HUES48 (cell line): ENCODE data around the gene EP400.

ENCODE experiments used
- H3K27ac ChIP-seq: one replicate; pipeline ENCODE4 v1.7.0; 2013; ENCODE audit warnings: low read depth, low read length, inconsistent platforms
- H3K27me3 ChIP-seq: 2 replicates; pipeline ENCODE4 v1.6.1; 2013; ENCODE audit warnings: mild to moderate bottlenecking, low read length; ENCODE audit not compliant: control insufficient read depth, insufficient read depth
- H3K36me3 ChIP-seq: 2 replicates; pipeline ENCODE4 v1.6.1; 2013; ENCODE audit warnings: low read length; ENCODE audit not compliant: control insufficient read depth, insufficient read depth
- H3K4me1 ChIP-seq: 2 replicates; pipeline ENCODE4 v1.6.1; 2013; ENCODE audit warnings: mild to moderate bottlenecking, low read length; ENCODE audit not compliant: control insufficient read depth, insufficient read depth
- H3K4me3 ChIP-seq: 2 replicates; pipeline ENCODE4 v1.5.1; 2013; ENCODE audit warnings: mild to moderate bottlenecking, low read depth, low read length
- H3K9ac ChIP-seq: 2 replicates; pipeline ENCODE4 v1.6.1; 2013; ENCODE audit warnings: mild to moderate bottlenecking, low read depth, low read length, moderate library complexity
- H3K9me3 ChIP-seq: 2 replicates; pipeline ENCODE4 v1.6.1; 2013; ENCODE audit warnings: low read length; ENCODE audit not compliant: control insufficient read depth, insufficient read depth

Gene EP400

GRCh38 chr12:131920902-131921840 is 28.6 kb upstream of the EP400 start:
- no peak overlapping the region for H3K9ac ChIP-seq
- H3K4me3 ChIP-seq: no peak overlapping the region
- no peaks in the 10 kb centered on the region for H3K27me3 ChIP-seq
- H3K4me1 ChIP-seq: no peaks in the 10 kb centered on the region
- no peak overlapping the region for H3K27ac ChIP-seq
- H3K9me3 ChIP-seq: no peaks in the 10 kb centered on the region
- H3K36me3 ChIP-seq: peaks cover 48% of the 10 kb centered on the region

GRCh38 chr12:131921866-131922769 is 27.6 kb upstream of the EP400 start:
- H3K27me3 ChIP-seq: no peaks in the 10 kb centered on the region
- no peaks in the 10 kb centered on the region for H3K4me1 ChIP-seq
- H3K4me3 ChIP-seq: no peak overlapping the region
- no peaks in the 10 kb centered on the region for H3K9me3 ChIP-seq
- H3K27ac ChIP-seq: no peak overlapping the region
- no peak overlapping the region for H3K9ac ChIP-seq
- peaks cover 43% of the 10 kb centered on the region for H3K36me3 ChIP-seq

GRCh38 chr12:131922772-131923171 is 27.0 kb upstream of the EP400 start:
- H3K9me3 ChIP-seq: no peaks in the 10 kb centered on the region
- no peaks in the 10 kb centered on the region for H3K4me1 ChIP-seq
- H3K9ac ChIP-seq: no peak overlapping the region
- peaks cover 38% of the 10 kb centered on the region for H3K36me3 ChIP-seq
- H3K27ac ChIP-seq: no peak overlapping the region
- no peaks in the 10 kb centered on the region for H3K27me3 ChIP-seq
- no peak overlapping the region for H3K4me3 ChIP-seq

- H3K27ac ChIP-seq: no peak overlapping the region
- H3K4me1 ChIP-seq: no peaks in the 10 kb centered on the region
- peaks cover 38% of the 10 kb centered on the region for H3K36me3 ChIP-seq
- no peaks in the 10 kb centered on the region for H3K27me3 ChIP-seq
- H3K9me3 ChIP-seq: no peaks in the 10 kb centered on the region
- H3K9ac ChIP-seq: no peak overlapping the region
- no peak overlapping the region for H3K4me3 ChIP-seq
These were observed 26.5 kb upstream of the EP400 start for GRCh38 chr12:131923260-131923659.

- Histone ChIP-seq H3K9ac (no peak overlapping the region), H3K36me3 (peaks cover 23% of the 10 kb centered on the region), H3K4me3 (no peak overlapping the region), H3K9me3 (no peaks in the 10 kb centered on the region), H3K4me1 (no peaks in the 10 kb centered on the region), H3K27ac (no peak overlapping the region), H3K27me3 (no peaks in the 10 kb centered on the region)
These were observed 22.3 kb upstream of the EP400 start for GRCh38 chr12:131927110-131928079.

- Histone ChIP-seq H3K9ac (peak overlapping the region; percentile 19; the same call in 1 of the 2 replicates), H3K9me3 (no peaks in the 10 kb centered on the region), H3K27me3 (no peaks in the 10 kb centered on the region), H3K4me3 (peak overlapping the region; percentile 75), H3K36me3 (peaks cover 24% of the 10 kb centered on the region), H3K27ac (no peak overlapping the region), H3K4me1 (no peaks in the 10 kb centered on the region)
These were observed 21.5 kb upstream of the EP400 start for GRCh38 chr12:131928080-131928710.

GRCh38 chr12:131928711-131929580 is 20.8 kb upstream of the EP400 start, which contains the start of gene PUS1:
Gene PUS1 (plus strand): TSS chr12:131929276. CDS start chr12:131929723, 447 bp downstream.
- H3K4me1 ChIP-seq: no peaks in the 10 kb centered on the region

GRCh38 chr12:131929581-131930456 is 19.9 kb upstream of the EP400 start:
- peak overlapping the region; percentile 77 for H3K27ac ChIP-seq
- H3K27me3 ChIP-seq: no peaks in the 10 kb centered on the region
- H3K9me3 ChIP-seq: no peaks in the 10 kb centered on the region
- peaks cover 40% of the 10 kb centered on the region for H3K36me3 ChIP-seq
- peak overlapping the region; percentile 93 for H3K4me3 ChIP-seq
- H3K9ac ChIP-seq: peak overlapping the region; percentile 84
- H3K4me1 ChIP-seq: no peaks in the 10 kb centered on the region

More at GRCh38 chr12:131928711-131929580, 20.8 kb upstream of the EP400 start, which contains the start of gene PUS1:
- peak within 1 kb of the TSS; percentile 84 for H3K9ac ChIP-seq
- H3K9me3 ChIP-seq: no peaks in the 10 kb centered on the region
- no peaks in the 10 kb centered on the region for H3K27me3 ChIP-seq
- peaks cover 31% of the 10 kb centered on the region for H3K36me3 ChIP-seq
- H3K4me3 ChIP-seq: peak within 1 kb of the TSS; percentile 93
- peak within 1 kb of the TSS; percentile 77 for H3K27ac ChIP-seq
